Lower leg skin (tissue), 4 donors: ENCODE results near the gene FAM47E. TPM values are rescaled to one million over a fixed set of nuclear protein-coding genes. Genes with fewer than 3 reads are reported as not detected.
A peak's percentile ranks its signal among the peaks of the same experiment; 100 is the strongest.

Source experiments
- DNase-seq, 2 donors: peaks; one replicate each; pipeline ENCODE4 v3.0.0-alpha.2; 2019; ENCODE audit warnings: low spot score in 2 of 2
- H3K4me3 ChIP-seq: fragments of 200-600 bp; sonication (generic); 2 replicates; pipeline ENCODE4 v1.5.1; 2017; ENCODE audit warnings: mild to moderate bottlenecking, low read depth; ENCODE audit not compliant: poor library complexity, severe bottlenecking
- POLR2A ChIP-seq, 2 donors: fragments of 450-650 bp; IDR thresholded peaks; one replicate each; pipeline ENCODE4 v1.6.1; 2016 to 2017; ENCODE audit warnings: antibody characterized with exemption in 2 of 2, mild to moderate bottlenecking in 1 of 2, moderate library complexity in 1 of 2
- WGBS, 2 donors: methylation state at CpG; one replicate each; pipeline ENCODE4 v1.1.5; 2018; 5-methylcytosine and 5-hydroxymethylcytosine counted together
- intact Hi-C: fragments of 100-400 bp; cut with DNase I; formaldehyde crosslinking; loops from one replicate; pipeline ENCODE4 v1.15.0; 2023; ENCODE audit warnings: low total_unique reads
- total RNA-seq, 4 donors: library from RNA; depleted of rRNA; stranded (reverse); fragments of >200 nt; gene quantifications; one replicate each; pipeline ENCODE4 v1.1.0, GENCODE V29; 2016
- TF ChIP-seq, protein P1 (sequence below), 3 donors: fragments of 450-650 bp; IDR thresholded peaks; one replicate each; pipeline ENCODE4 v1.5.1; 2016; ENCODE audit warnings: antibody characterized with exemption in 3 of 3, mild to moderate bottlenecking in 3 of 3, moderate library complexity in 2 of 3

Gene FAM47E
- total RNA-seq, 4 donors from 2014 or later: 0.62 to 4.7 (median 1.3) TPM; not detected in 1

DNA sequence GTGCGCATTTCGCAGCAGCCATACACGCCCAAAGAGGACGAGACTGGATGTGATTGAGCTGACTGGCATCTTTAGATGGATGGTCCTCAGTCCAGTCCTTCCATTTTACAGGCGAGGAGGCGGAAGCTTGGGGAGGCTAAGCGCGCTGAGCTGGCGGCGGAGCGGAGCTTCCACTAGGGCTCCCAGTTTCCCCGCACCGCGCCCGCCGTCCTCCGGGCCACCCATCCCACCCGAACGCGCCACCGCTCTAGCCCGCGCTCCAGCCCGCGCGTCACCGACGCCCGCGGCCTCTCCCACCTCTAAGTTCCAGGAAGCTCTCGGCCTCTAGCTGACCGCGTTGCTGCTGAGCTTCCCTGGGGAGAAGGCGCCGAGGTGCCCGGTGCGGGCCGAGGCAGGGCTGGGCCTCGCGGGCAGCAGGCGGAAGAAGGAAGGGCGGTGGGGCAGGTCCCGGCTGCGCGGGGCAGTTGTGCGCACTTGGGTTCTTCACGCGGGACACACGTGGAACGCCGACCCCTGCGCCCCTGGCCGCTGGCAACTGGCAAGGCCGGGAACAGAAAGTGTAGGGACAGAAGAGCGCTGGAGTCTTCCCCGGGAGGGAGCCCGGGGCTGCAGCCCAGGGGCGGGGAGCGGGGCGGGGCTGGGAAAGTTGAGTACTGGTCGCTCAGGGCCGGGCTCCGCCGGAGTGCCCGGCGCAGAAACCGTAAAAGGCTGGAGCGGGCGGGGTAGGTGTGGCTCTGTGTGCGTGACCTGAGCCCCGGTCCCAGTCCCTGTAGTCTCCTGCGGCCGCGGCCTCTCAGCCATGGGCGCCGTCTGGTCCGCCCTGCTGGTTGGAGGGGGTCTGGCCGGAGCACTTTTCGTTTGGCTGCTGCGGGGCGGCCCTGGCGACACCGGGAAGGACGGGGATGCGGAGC is 54.7 kb downstream of the FAM47E start, which contains the start of gene STBD1:
Gene STBD1 (plus strand): TSS at position 763 of the 911 bp plus-strand sequence. CDS start 37 bp downstream, at position 800.
- DNase-seq: peak; percentile 47 to 90
- TF ChIP-seq, protein P1, sequence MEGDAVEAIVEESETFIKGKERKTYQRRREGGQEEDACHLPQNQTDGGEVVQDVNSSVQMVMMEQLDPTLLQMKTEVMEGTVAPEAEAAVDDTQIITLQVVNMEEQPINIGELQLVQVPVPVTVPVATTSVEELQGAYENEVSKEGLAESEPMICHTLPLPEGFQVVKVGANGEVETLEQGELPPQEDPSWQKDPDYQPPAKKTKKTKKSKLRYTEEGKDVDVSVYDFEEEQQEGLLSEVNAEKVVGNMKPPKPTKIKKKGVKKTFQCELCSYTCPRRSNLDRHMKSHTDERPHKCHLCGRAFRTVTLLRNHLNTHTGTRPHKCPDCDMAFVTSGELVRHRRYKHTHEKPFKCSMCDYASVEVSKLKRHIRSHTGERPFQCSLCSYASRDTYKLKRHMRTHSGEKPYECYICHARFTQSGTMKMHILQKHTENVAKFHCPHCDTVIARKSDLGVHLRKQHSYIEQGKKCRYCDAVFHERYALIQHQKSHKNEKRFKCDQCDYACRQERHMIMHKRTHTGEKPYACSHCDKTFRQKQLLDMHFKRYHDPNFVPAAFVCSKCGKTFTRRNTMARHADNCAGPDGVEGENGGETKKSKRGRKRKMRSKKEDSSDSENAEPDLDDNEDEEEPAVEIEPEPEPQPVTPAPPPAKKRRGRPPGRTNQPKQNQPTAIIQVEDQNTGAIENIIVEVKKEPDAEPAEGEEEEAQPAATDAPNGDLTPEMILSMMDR (IDR thresholded peaks at IDR 0.05): no peak
- TF ChIP-seq POLR2A (IDR thresholded peaks at IDR 0.05): no peak
- peak within 1 kb of the TSS; percentile 64 for H3K4me3 ChIP-seq
- WGBS, 2 donors: 1% methylated on average over 49 to 61 of the region's 85 CpGs
- intact Hi-C loops: no loop called here

DNA sequence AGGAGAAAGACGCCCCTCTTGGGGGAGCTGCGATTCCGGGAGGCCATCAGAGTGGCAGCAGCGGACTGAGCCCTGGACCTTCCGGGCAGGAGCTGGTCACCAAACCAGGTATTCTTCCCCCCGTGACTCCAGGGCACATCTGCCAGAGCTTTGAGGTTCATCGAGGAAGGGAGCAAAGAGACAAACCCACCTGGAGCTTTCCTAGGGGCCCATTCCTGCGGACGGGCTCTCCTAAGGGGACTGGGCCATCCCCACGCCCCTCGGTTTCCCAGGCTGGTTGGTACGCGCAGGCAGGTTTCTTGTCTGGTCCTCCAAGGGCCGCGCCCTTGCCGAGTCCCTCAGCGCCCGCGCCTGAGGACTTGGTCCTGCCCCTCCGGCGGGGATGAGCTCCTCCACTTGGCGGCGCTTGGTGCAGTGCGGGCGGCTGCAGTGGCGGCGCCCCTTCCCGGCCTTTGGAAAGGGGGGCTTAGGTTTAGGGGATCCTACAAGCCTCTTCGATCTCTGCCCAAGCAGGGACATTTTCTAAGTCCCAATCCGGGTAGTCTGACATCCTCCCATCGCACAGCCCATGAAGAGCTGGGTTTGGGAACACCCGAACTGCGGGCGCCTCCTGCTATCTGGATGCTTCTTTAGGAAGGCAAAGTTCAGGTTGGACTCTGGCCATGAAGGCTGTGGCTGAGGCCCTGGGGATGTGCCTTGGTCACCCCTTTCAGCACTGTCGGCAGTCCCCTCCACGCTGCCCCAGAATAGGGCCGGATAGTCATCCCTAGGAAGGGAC is 55.5 kb downstream of the FAM47E start:
- 8 to 31% methylated on average over 5 to 19 of the region's 37 CpGs for WGBS, 2 donors
- no peak for TF ChIP-seq POLR2A (IDR thresholded peaks at IDR 0.05)
- TF ChIP-seq, protein P1 (IDR thresholded peaks at IDR 0.05): no peak
- intact Hi-C loops: no loop called here
- DNase-seq: peak; percentile 26 to 91
- peak overlapping the region; percentile 64 for H3K4me3 ChIP-seq

DNA sequence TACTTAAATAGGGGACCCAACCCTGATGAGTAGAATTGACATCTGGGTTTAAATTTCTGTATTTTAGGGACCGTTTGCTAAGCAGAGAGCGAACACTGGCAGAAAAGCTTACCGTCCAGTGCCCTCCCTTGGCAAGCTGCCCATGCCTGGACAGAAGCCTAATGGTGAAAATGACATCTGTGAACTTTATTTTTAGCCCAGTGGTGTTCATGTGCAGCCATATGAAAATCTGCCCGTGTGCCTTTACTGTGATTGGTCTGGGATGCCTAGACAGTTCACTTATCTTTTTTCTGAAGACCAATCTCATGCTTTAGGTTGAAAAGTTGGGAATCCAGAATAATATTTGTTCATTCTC is 56.1 kb downstream of the FAM47E start:
- 45 to 53% methylated on average over 4 of the region's 4 CpGs for WGBS, 2 donors
- intact Hi-C loops: no loop called here
- no peak for TF ChIP-seq POLR2A (IDR thresholded peaks at IDR 0.05)
- TF ChIP-seq, protein P1 (IDR thresholded peaks at IDR 0.05): no peak
- no peak overlapping the region for H3K4me3 ChIP-seq
- DNase-seq: no peak

DNA sequence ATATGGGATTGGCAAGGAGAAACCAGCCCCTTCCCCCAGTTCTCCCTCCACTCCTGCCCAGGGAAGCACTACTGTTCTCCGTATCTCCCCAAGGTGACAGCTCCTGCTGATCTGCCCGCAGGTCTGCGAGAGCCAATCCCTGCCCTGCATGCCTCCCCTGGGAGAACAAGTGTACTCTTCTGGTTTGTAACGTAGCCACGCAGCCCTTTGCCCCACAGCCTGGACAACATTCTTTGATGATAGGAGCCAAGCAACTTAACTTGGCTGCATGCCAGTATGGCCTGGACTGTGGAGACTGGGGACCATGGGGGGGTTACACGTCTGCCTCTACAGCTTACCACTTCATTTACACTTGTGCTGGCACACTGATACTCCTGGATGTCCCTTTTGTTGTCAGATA is 57.0 kb downstream of the FAM47E start:
- WGBS, 2 donors: 76 to 77% methylated on average over 6 of the region's 6 CpGs
- TF ChIP-seq, protein P1 (IDR thresholded peaks at IDR 0.05): peak in 1 of 3 donors; percentile 55
- no peak for TF ChIP-seq POLR2A (IDR thresholded peaks at IDR 0.05)
- no peak for DNase-seq
- H3K4me3 ChIP-seq: no peak overlapping the region
- intact Hi-C loops: no loop called here

DNA sequence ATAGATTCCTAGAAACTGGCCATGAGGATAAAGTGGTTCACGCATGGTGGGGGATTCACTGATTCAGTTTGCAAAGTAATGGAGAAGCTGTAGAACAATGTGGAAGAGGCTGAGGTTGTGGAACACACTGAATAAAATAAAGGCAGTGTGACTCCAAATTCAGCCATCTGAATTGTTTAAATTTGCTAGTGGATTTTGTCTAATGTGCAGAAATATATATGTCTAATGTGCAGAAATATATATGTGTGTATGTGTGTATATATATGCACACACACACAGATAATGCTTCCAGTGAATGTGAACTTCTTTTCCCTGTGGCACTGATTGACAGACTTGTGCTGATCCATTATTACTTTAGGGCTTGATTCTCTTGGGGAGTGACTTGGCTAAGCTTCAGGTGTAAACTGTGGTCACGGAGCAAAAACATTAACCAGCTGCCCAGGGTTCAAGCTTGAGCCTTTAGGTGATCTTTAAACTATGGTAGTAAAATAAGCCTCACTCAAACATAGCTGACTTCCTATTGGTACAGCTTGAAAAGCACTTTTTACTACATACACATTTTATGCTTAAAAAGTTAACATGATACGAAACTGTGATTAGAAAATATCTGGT is 58.5 kb downstream of the FAM47E start:
- intact Hi-C loops: no loop called here
- 82 to 86% methylated on average over 3 of the region's 3 CpGs for WGBS, 2 donors

More for the DNA sequence above, 58.5 kb downstream of the FAM47E start:
- no peak overlapping the region for H3K4me3 ChIP-seq
- DNase-seq: no peak
- TF ChIP-seq, protein P1 (IDR thresholded peaks at IDR 0.05): no peak
- no peak for TF ChIP-seq POLR2A (IDR thresholded peaks at IDR 0.05)
